GM15510 (cell line): ENCODE data around the gene TRA2B.

ENCODE experiments used
- POLR2A ChIP-seq: IDR thresholded peaks from 3 replicates; pipeline ENCODE4 v1.6.1; 2011; ENCODE audit warnings: borderline replicate concordance; ENCODE audit not compliant: insufficient read length; ENCODE audit errors: extremely low read depth

The TRA2B gene

GRCh38 chr3:185878920-185879319 lies 58.9 kb downstream of the TRA2B start:
- TF ChIP-seq POLR2A: no peak

- no peak for TF ChIP-seq POLR2A
These were observed 63.7 kb downstream of the TRA2B start for GRCh38 chr3:185874119-185874518.

GRCh38 chr3:185867650-185868049 lies 70.2 kb downstream of the TRA2B start:
- TF ChIP-seq POLR2A: no peak

- TF ChIP-seq POLR2A: no peak
These were observed 70.8 kb downstream of the TRA2B start for GRCh38 chr3:185866995-185867394.

GRCh38 chr3:185866555-185866954 lies 71.3 kb downstream of the TRA2B start:
- TF ChIP-seq POLR2A: no peak
